B cell (primary cell): ENCODE results near the gene TMEM132E. TPM values are rescaled to one million over a fixed set of nuclear protein-coding genes. Genes with fewer than 3 reads are reported as not detected.

Experiments
- ATAC-seq: fragments of 200-7000 bp; cut with Tn5 transposase; one replicate; pipeline ENCODE4 v1.10.0; 2021; ENCODE audit warnings: low read depth, mild to moderate bottlenecking, moderate number of reproducible peaks, moderate library complexity
- CTCF ChIA-PET: fragments of 350-600 bp; sonication (Branson Sonifier 250); formaldehyde crosslinking; loops from one replicate; lab custom pipeline; 2021; ENCODE audit warnings: antibody characterized with exemption, inconsistent platforms; lab: Charles Lee
- POLR2A ChIA-PET: fragments of 350-600 bp; sonication (Branson Sonifier 250); formaldehyde crosslinking; loops from one replicate; lab custom pipeline; 2021; ENCODE audit warnings: antibody characterized with exemption; lab: Charles Lee
- DNase-seq: peaks from one replicate; pipeline ENCODE4 v3.0.0; 2013
- H2AFZ ChIP-seq: 2 replicates; pipeline ENCODE4 v1.6.1; 2012; ENCODE audit warnings: mild to moderate bottlenecking, low read depth, low read length; ENCODE audit not compliant: insufficient read depth, poor library complexity, severe bottlenecking
- H3K27ac ChIP-seq, 2 donors: 1 replicate in 1 of 2; 2 replicates in 1 of 2; pipeline ENCODE4 v1.5.1; 2012 to 2013; ENCODE audit warnings: low read length in 2 of 2, mild to moderate bottlenecking in 2 of 2, moderate library complexity in 1 of 2
- H3K27me3 ChIP-seq, 4 experiments: fragments of 200-600 bp in 1 of 4; sonication (generic) in 1 of 4; replicated peaks in 1 of 4; 1 replicate in 2 of 4; 2 replicates in 2 of 4; pipeline versions ENCODE4 v1.6.1 to v1.7.0; 2013 to 2016; ENCODE audit warnings: low read length in 3 of 4, mild to moderate bottlenecking in 2 of 4, mixed read lengths in 1 of 4, moderate library complexity in 1 of 4; ENCODE audit not compliant: insufficient read depth in 4 of 4, control insufficient read depth in 3 of 4; ENCODE audit errors: control extremely low read depth in 1 of 4
- H3K36me3 ChIP-seq, 2 experiments: replicated peaks in 1 of 2; 1 replicate in 1 of 2; 2 replicates in 1 of 2; pipeline versions ENCODE4 v1.6.1 to v1.7.1; 2013; ENCODE audit warnings: low read length in 1 of 2; ENCODE audit not compliant: insufficient read depth in 2 of 2, control insufficient read depth in 1 of 2; ENCODE audit errors: control extremely low read depth in 1 of 2, extremely low read depth in 1 of 2
- H3K4me1 ChIP-seq, 2 donors: fragments of 200-600 bp in 1 of 2; sonication (generic) in 1 of 2; 1 replicate in 1 of 2; 2 replicates in 1 of 2; pipeline versions ENCODE4 v1.5.1 to v1.6.1; 2013 to 2017; ENCODE audit warnings: low read length in 2 of 2; ENCODE audit not compliant: control insufficient read depth in 2 of 2, insufficient read depth in 2 of 2
- H3K4me2 ChIP-seq: replicated peaks from 2 replicates; pipeline ENCODE3; 2012; ENCODE audit warnings: mild to moderate bottlenecking, low read depth, low read length; ENCODE audit not compliant: poor library complexity, severe bottlenecking
- H3K4me3 ChIP-seq, 5 experiments: fragments of 200-600 bp in 1 of 5; sonication (generic) in 1 of 5; 1 replicate in 3 of 5; 2 replicates in 2 of 5; pipeline versions ENCODE4 v1.5.1 to v1.7.0; 2011 to 2016; ENCODE audit warnings: low read length in 4 of 5, mild to moderate bottlenecking in 4 of 5, low read depth in 2 of 5, control low read depth in 1 of 5, moderate library complexity in 1 of 5; ENCODE audit not compliant: insufficient read depth in 1 of 5; ENCODE audit errors: control extremely low read depth in 1 of 5, extremely low read depth in 1 of 5
- H3K79me2 ChIP-seq: fragments of 200-600 bp; sonication (generic); one replicate; pipeline ENCODE4 v1.6.0; 2016; ENCODE audit warnings: low read length; ENCODE audit not compliant: control insufficient read depth, insufficient read depth
- H3K9ac ChIP-seq: fragments of 200-600 bp; sonication (generic); 2 replicates; pipeline ENCODE4 v1.6.1; 2017; ENCODE audit warnings: mild to moderate bottlenecking, low read length, moderate library complexity
- H3K9me3 ChIP-seq, 3 donors: one replicate each; pipeline versions ENCODE4 v1.6.1 to v1.7.1; 2013; ENCODE audit warnings: low read length in 2 of 3; ENCODE audit not compliant: control insufficient read depth in 2 of 3, insufficient read depth in 1 of 3; ENCODE audit errors: control extremely low read depth in 1 of 3
- H4K20me1 ChIP-seq: 2 replicates; pipeline ENCODE4 v1.6.0; 2012; ENCODE audit warnings: mild to moderate bottlenecking, low read length; ENCODE audit not compliant: insufficient read depth, control insufficient read depth, poor library complexity, severe bottlenecking
- H3K27ac Mint-ChIP-seq: one replicate; pipeline ENCODE4 v1.8.0; 2021; ENCODE audit warnings: mixed read lengths
- H3K27me3 Mint-ChIP-seq: one replicate; pipeline ENCODE4 v1.8.0; 2021; ENCODE audit warnings: mixed read lengths
- H3K4me1 Mint-ChIP-seq: one replicate; pipeline ENCODE4 v1.8.0; 2021; ENCODE audit warnings: mixed read lengths
- H3K4me3 Mint-ChIP-seq: one replicate; pipeline ENCODE4 v1.8.0; 2021; ENCODE audit warnings: mixed read lengths
- H3K9me3 Mint-ChIP-seq: one replicate; pipeline ENCODE4 v1.8.0; 2022; ENCODE audit warnings: mixed read lengths; ENCODE audit not compliant: insufficient read depth
- EZH2 ChIP-seq: IDR thresholded peaks from 2 replicates; pipeline ENCODE4 v1.6.1; 2012; ENCODE audit warnings: borderline replicate concordance, low read depth, mild to moderate bottlenecking, moderate library complexity, low read length; ENCODE audit not compliant: insufficient read depth, poor library complexity, severe bottlenecking
- WGBS: methylation state at CpG from one replicate; pipeline ENCODE4 v1.1.5; 2013; ENCODE audit warnings: missing lambda C conversion rate; ENCODE audit not compliant: insufficient coverage; 5-methylcytosine and 5-hydroxymethylcytosine counted together
- intact Hi-C: fragments of 100-400 bp; cut with micrococcal nuclease; formaldehyde crosslinking; loops from one replicate; pipeline ENCODE4 v1.10.0; 2022
- polyA plus RNA-seq: library from polyadenylated mRNA; depleted of rRNA; stranded (reverse); fragments of >200 nt; gene quantifications from 2 replicates; pipeline ENCODE4 v1.2.3, GENCODE V29; 2012
- total RNA-seq, 2 donors: library from RNA; stranded (reverse); fragments of 120-200 nt in 1 of 2; gene quantifications; 1 replicate in 1 of 2; 2 replicates in 1 of 2; pipeline versions ENCODE4 v1.2.3 to v1.2.4, GENCODE V29; 2013 to 2022
- TF ChIP-seq, protein P1 (sequence below): fragments of 200-600 bp; IDR thresholded peaks from one replicate; pipeline ENCODE4 v1.8.0; 2022; ENCODE audit warnings: antibody characterized with exemption, mild to moderate bottlenecking

The TMEM132E gene
- total and polyA plus RNA-seq, 2 donors (not counting 1 experiment from before 2014, with no cell fraction given) = not detected

DNA sequence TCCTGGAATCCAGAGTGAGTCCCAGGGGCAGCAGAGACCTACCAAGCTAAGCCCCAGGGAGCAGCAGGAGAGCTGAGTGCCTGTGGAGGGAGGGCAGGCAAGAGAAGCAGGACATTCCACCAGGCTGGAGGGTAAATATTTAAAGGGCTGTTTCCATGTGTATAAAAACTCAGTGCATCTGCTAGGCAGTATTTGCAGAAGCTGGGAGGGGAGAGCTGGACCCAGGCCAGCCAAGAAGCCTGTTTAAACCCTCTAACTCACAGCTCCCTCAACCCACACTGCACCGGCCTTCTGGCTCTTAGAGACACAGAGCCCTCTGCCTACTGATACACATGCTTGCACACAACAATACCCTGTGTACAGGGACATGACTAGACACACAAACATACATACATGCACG is 22.5 kb upstream of the TMEM132E start:
- Histone ChIP-seq H3K27me3 (peaks cover 0 to 24% (median 6%) of the 10 kb centered on the region in 4 experiments), H3K4me1 (no peaks in the 10 kb centered on the region), H3K79me2 (no peaks in the 10 kb centered on the region), H3K4me2 (no peak overlapping the region), H3K27ac (no peak overlapping the region), H4K20me1 (no peaks in the 10 kb centered on the region), H3K9ac (no peak overlapping the region), H3K36me3 (no peaks in the 10 kb centered on the region), H3K9me3 (no peaks in the 10 kb centered on the region), H2AFZ (no peak overlapping the region), H3K4me3 (no peak overlapping the region)
- ATAC-seq (no peak), DNase-seq (no peak)
- H3K9me3 Mint-ChIP-seq = no peaks in the 10 kb centered on the region
- ChIA-PET CTCF (no interaction called here), POLR2A (no interaction called here)
- 100% methylated on average over 2 of the region's 2 CpGs for WGBS
- TF ChIP-seq EZH2 = no peak
- TF ChIP-seq, protein P1, sequence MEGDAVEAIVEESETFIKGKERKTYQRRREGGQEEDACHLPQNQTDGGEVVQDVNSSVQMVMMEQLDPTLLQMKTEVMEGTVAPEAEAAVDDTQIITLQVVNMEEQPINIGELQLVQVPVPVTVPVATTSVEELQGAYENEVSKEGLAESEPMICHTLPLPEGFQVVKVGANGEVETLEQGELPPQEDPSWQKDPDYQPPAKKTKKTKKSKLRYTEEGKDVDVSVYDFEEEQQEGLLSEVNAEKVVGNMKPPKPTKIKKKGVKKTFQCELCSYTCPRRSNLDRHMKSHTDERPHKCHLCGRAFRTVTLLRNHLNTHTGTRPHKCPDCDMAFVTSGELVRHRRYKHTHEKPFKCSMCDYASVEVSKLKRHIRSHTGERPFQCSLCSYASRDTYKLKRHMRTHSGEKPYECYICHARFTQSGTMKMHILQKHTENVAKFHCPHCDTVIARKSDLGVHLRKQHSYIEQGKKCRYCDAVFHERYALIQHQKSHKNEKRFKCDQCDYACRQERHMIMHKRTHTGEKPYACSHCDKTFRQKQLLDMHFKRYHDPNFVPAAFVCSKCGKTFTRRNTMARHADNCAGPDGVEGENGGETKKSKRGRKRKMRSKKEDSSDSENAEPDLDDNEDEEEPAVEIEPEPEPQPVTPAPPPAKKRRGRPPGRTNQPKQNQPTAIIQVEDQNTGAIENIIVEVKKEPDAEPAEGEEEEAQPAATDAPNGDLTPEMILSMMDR = no peak
- H3K27ac Mint-ChIP-seq = no peak overlapping the region
- intact Hi-C loops = no loop called here
- no peaks in the 10 kb centered on the region for H3K4me1 Mint-ChIP-seq
- peaks cover 23% of the 10 kb centered on the region for H3K27me3 Mint-ChIP-seq
- H3K4me3 Mint-ChIP-seq = no peak overlapping the region

DNA sequence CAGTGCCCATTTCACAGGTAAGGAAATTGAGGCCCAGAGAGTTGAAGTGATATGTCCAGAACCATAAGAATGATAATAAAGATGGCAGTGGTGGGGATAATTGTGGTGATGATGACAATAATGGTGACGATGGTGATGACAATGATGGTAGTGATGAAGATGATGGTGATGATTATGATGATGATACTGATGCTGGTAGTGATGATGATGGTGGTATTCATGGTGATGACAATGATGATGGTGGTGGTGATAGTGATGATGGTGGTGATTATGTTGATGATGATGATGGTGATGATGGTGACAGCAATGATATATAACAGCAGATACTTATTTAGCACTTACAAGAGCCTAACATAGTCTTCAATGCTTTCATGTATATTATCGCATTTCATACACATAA is 18.1 kb upstream of the TMEM132E start:
- Histone ChIP-seq H3K27me3 (peaks cover 0 to 12% (median 2%) of the 10 kb centered on the region in 4 experiments), H3K9me3 (no peaks in the 10 kb centered on the region), H3K36me3 (no peaks in the 10 kb centered on the region), H3K9ac (no peak overlapping the region), H2AFZ (no peak overlapping the region), H3K4me2 (no peak overlapping the region), H3K79me2 (no peaks in the 10 kb centered on the region), H3K27ac (no peak overlapping the region), H4K20me1 (no peaks in the 10 kb centered on the region), H3K4me3 (no peak overlapping the region), H3K4me1 (no peaks in the 10 kb centered on the region)
- ATAC-seq (no peak), DNase-seq (no peak)
- POLR2A ChIA-PET = no interaction called here
- WGBS = 93% methylated on average over 1 of the region's 2 CpGs
- TF ChIP-seq, protein P1 = no peak
- TF ChIP-seq EZH2 = no peak
- H3K9me3 Mint-ChIP-seq = no peaks in the 10 kb centered on the region
- CTCF ChIA-PET = no interaction called here
- no peak overlapping the region for H3K27ac Mint-ChIP-seq
- intact Hi-C loops = loop anchor here (5.0 kb wide), 1 partner anchor 421 kb away; the partner anchor contains the start of gene LIG3
- H3K27me3 Mint-ChIP-seq = peaks cover 13% of the 10 kb centered on the region
- H3K4me1 Mint-ChIP-seq = no peaks in the 10 kb centered on the region
- H3K4me3 Mint-ChIP-seq = no peak overlapping the region
